Neutrophil (primary cell): Measurements from ENCODE around the gene RBM10.

Experiments used
- H3K27ac ChIP-seq: fragments of 200-600 bp; sonication (generic); 2 replicates; pipeline ENCODE4 v1.5.1; 2016; ENCODE audit warnings: mild to moderate bottlenecking, moderate library complexity
- H3K27me3 ChIP-seq: fragments of 200-600 bp; sonication (generic); 2 replicates; pipeline ENCODE4 v1.6.0; 2016; ENCODE audit warnings: mild to moderate bottlenecking
- H3K36me3 ChIP-seq: fragments of 200-600 bp; sonication (generic); 2 replicates; pipeline ENCODE4 v1.5.1; 2017
- H3K4me1 ChIP-seq, 2 experiments: fragments of 200-600 bp in 1 of 2; sonication (generic) in 1 of 2; 1 replicate in 1 of 2; 2 replicates in 1 of 2; pipeline versions ENCODE4 v1.5.1 to v1.6.1; 2013 to 2016; ENCODE audit warnings: low read depth in 1 of 2, low read length in 1 of 2, mild to moderate bottlenecking in 1 of 2, moderate library complexity in 1 of 2; ENCODE audit not compliant: control insufficient read depth in 1 of 2, insufficient read depth in 1 of 2
- H3K4me3 ChIP-seq, 2 experiments: fragments of 200-600 bp in 1 of 2; sonication (generic) in 1 of 2; 1 replicate in 1 of 2; 2 replicates in 1 of 2; pipeline ENCODE4 v1.5.1; 2013 to 2016; ENCODE audit warnings: low read depth in 1 of 2, low read length in 1 of 2, mild to moderate bottlenecking in 1 of 2, moderate library complexity in 1 of 2
- H3K9me3 ChIP-seq: fragments of 200-600 bp; sonication (generic); 2 replicates; pipeline ENCODE4 v1.5.1; 2016
- CTCF ChIP-seq: fragments of 200-600 bp; sonication (generic); IDR thresholded peaks from 2 replicates; pipeline ENCODE4 v1.5.1; 2016; ENCODE audit warnings: antibody characterized with exemption

RBM10 gene

DNA sequence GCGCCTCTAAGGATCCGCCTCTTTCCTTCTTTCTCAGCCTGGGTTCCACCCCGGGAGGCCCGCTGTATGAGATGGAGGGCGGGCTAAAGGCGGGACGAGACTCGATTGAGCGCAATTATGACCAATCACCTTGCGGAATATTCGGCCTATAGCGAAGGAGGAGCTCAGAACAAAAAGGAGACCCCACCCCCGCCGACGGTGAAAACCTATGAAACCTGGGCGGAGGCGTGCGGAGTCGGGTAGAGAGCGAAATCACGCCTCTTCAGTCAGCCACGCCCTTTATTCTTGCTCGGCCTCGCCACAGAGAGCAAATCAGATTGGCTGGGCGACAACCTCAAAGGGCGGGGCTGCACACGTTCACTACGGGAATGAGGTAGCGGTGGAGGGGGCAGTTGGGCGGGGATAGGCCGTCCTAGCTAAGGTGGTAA lies 72.8 kb downstream of the RBM10 start:
- Histone ChIP-seq H3K4me3 (peak overlapping the region; percentile 69 to 92), H3K4me1 (peaks cover 21 to 33% of the 10 kb centered on the region in 2 experiments), H3K27ac (peak overlapping the region; percentile 99), H3K36me3 (peaks cover 37% of the 10 kb centered on the region), H3K9me3 (no peaks in the 10 kb centered on the region), H3K27me3 (no peaks in the 10 kb centered on the region)
- no peak for TF ChIP-seq CTCF

- Histone ChIP-seq H3K27me3 (no peaks in the 10 kb centered on the region), H3K36me3 (peaks cover 35% of the 10 kb centered on the region), H3K27ac (peak within 1 kb of the TSS; percentile 99), H3K9me3 (no peaks in the 10 kb centered on the region), H3K4me3 (peak within 1 kb of the TSS; percentile 69 to 92), H3K4me1 (peaks cover 21 to 33% of the 10 kb centered on the region in 2 experiments)
- no peak for TF ChIP-seq CTCF
Measured at GRCh38 chrX:47218280-47218919, 73.4 kb downstream of the RBM10 start, which contains the start of gene CDK16. CDK16 (plus strand) TSS chrX:47218681; CDS start chrX:47223558, 4,877 bp downstream.

DNA sequence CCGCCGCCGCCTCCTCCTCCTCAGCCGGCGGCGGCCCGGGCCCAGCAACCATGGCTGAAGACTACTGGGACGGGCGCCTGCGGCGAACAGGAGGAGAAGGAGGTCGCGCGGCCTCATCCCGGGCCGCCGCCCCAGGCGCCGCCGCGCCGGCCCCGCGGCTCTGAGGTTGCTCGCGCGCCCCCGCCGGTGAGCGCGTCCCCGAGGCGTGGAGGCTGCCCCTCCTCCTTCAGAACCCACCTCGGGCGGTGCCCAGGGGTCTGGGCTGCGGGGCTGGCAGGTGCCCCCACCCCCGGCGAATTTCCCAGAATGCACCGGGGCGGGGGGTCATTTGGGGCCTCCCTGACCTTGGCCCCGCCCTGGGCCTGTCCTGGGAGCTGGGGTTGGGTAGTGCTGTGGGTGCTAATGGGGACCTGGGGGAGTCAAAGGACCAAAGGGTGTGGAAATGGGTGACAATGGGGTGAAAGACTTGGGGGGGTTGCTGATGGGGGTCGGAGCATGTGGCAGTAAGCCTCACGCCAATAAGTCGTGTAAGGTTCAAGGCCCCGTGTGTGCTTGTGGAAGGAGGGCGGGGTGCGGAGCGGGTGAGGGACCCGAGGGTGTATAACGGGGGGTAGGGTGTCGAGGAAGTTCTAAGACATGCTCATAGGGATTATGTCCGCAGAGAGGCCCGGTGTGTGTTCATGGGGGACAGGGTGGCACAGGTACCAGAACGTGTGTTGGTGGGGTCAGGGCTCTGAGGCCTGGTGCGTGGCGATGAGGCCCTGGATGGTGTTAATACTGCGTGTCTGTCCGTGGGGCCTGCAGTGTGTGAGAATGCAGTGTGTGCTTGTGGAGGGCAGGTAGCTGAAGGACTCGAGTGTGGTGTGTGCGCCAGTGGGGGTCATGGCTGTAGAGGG lies 74.1 kb downstream of the RBM10 start:
- TF ChIP-seq CTCF = no peak
- peaks cover 21 to 33% of the 10 kb centered on the region in 2 experiments for H3K4me1 ChIP-seq
- H3K27me3 ChIP-seq = no peaks in the 10 kb centered on the region
- no peaks in the 10 kb centered on the region for H3K9me3 ChIP-seq
- H3K4me3 ChIP-seq = peak overlapping the region; percentile 69 to 92
- peak overlapping the region; percentile 99 for H3K27ac ChIP-seq
- peaks cover 35% of the 10 kb centered on the region for H3K36me3 ChIP-seq

DNA sequence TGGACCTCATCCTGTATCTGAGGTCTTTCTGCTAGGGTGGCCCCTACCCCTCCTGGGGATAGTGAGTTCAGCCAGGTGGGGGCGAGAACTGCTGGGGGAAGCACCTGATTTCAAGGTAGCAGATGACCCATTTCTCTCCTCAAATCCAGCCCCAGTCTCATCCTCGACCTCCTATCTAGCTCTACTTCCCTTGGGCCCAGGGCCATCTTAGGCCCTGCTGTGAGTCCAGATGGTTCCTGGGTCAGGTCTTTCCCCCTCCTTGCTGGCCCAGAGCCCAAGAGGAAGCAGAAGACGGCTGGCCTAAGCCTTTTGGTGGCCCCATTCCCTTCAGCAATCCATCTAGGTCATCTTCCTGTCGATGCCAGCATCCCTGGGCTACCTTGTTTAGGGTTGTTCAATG lies 76.7 kb downstream of the RBM10 start:
- no peak for TF ChIP-seq CTCF
- H3K9me3 ChIP-seq = no peaks in the 10 kb centered on the region
- H3K27me3 ChIP-seq = no peaks in the 10 kb centered on the region
- H3K27ac ChIP-seq = peak overlapping the region; percentile 33
- H3K4me3 ChIP-seq = no peak overlapping the region
- peaks cover 21 to 32% of the 10 kb centered on the region in 2 experiments for H3K4me1 ChIP-seq
- H3K36me3 ChIP-seq = peaks cover 36% of the 10 kb centered on the region

- no peak overlapping the region for H3K27ac ChIP-seq
- H3K4me3 ChIP-seq = no peak overlapping the region
- H3K4me1 ChIP-seq = peaks cover 14 to 23% of the 10 kb centered on the region in 2 experiments
- H3K9me3 ChIP-seq = no peaks in the 10 kb centered on the region
- peaks cover 45% of the 10 kb centered on the region for H3K36me3 ChIP-seq
- no peak for TF ChIP-seq CTCF
- H3K27me3 ChIP-seq = no peaks in the 10 kb centered on the region
Measured at GRCh38 chrX:47222751-47223350, 77.8 kb downstream of the RBM10 start.
